Vagina (tissue), 2 donors: ENCODE measurements around the gene MORC3.
A peak's percentile ranks its signal among the peaks of the same experiment; 100 is the strongest.

Experiments
- CTCF ChIP-seq, 3 experiments: fragments of 450-650 bp in 2 of 3; fragments of 200-600 bp in 1 of 3; sonication (generic) in 1 of 3; IDR thresholded peaks; one replicate each; pipeline ENCODE4 v1.5.1; 2017 to 2019; ENCODE audit warnings: antibody characterized with exemption in 3 of 3, mild to moderate bottlenecking in 2 of 3, moderate library complexity in 2 of 3
- POLR2A ChIP-seq, 2 donors: fragments of 450-650 bp; IDR thresholded peaks; one replicate each; pipeline ENCODE4 v1.6.1; 2017; ENCODE audit warnings: antibody characterized with exemption in 2 of 2, mild to moderate bottlenecking in 2 of 2, moderate library complexity in 2 of 2
- POLR2AphosphoS5 ChIP-seq, 2 donors: sonication (generic); formaldehyde crosslinking; IDR thresholded peaks; one replicate each; pipeline ENCODE4 v1.9.0; 2017; ENCODE audit warnings: antibody characterized with exemption in 2 of 2, mild to moderate bottlenecking in 2 of 2, low read depth in 1 of 2; ENCODE audit not compliant: insufficient read depth in 1 of 2

- no peak for TF ChIP-seq CTCF (IDR thresholded peaks at IDR 0.05)
- no peak for TF ChIP-seq POLR2A (IDR thresholded peaks at IDR 0.05)
- peak in 1 of 2 donors; percentile 34 for TF ChIP-seq POLR2AphosphoS5 (IDR thresholded peaks at IDR 0.05; ENCODE audit: insufficient read depth in 1 of 2, low read depth in 1 of 2)
Measured at GRCh38 chr21:36323032-36323431, 3.0 kb downstream of the MORC3 start.
